ENCODE results near the gene TP53I3. TPM values are rescaled to one million over a fixed set of nuclear protein-coding genes. Genes with fewer than 3 reads are reported as not detected.

TP53I3 gene
- total RNA-seq, 4 donors from 2014 or later = 6.7 to 15.5 (median 12.3) TPM

GRCh38 chr2:24088821-24089359 lies 4.3 kb upstream of the TP53I3 start:
- TF ChIP-seq POLR2A (IDR thresholded peaks at IDR 0.05) (no peak), EP300 (IDR thresholded peaks at IDR 0.05) (no peak), POLR2AphosphoS5 (IDR thresholded peaks at IDR 0.05) (no peak), CTCF (IDR thresholded peaks at IDR 0.05) (no peak)
- Histone ChIP-seq H3K27me3 (no peaks in the 10 kb centered on the region), H3K36me3 (no peaks in the 10 kb centered on the region), H3K27ac (no peak overlapping the region), H3K4me1 (peaks cover 12% of the 10 kb centered on the region), H3K4me3 (no peak overlapping the region), H3K9me3 (no peaks in the 10 kb centered on the region)
- 63% methylated on average over 2 of the region's 2 CpGs for WGBS
- no peak for DNase-seq (ENCODE audit: low spot score in 2 of 2)

GRCh38 chr2:24087032-24087431 lies 2.4 kb upstream of the TP53I3 start:
- Histone ChIP-seq H3K4me1 (peaks cover 25% of the 10 kb centered on the region), H3K27ac (no peak overlapping the region), H3K36me3 (peaks cover 4% of the 10 kb centered on the region), H3K9me3 (no peaks in the 10 kb centered on the region), H3K4me3 (no peak overlapping the region), H3K27me3 (no peaks in the 10 kb centered on the region)
- TF ChIP-seq POLR2AphosphoS5 (IDR thresholded peaks at IDR 0.05) (no peak), POLR2A (IDR thresholded peaks at IDR 0.05) (no peak), EP300 (IDR thresholded peaks at IDR 0.05) (no peak), CTCF (IDR thresholded peaks at IDR 0.05) (no peak)
- DNase-seq (ENCODE audit: low spot score in 2 of 2) = no peak
- 78% methylated on average over 3 of the region's 3 CpGs for WGBS

- no peak for TF ChIP-seq POLR2AphosphoS5 (IDR thresholded peaks at IDR 0.05)
- no peak for TF ChIP-seq EP300 (IDR thresholded peaks at IDR 0.05)
- TF ChIP-seq CTCF (IDR thresholded peaks at IDR 0.05) = no peak
- no peak for TF ChIP-seq POLR2A (IDR thresholded peaks at IDR 0.05)
- WGBS = 76% methylated on average over 1 of the region's 1 CpG
- no peak for DNase-seq (ENCODE audit: low spot score in 2 of 2)
- Histone ChIP-seq H3K27ac (no peak overlapping the region), H3K36me3 (peaks cover 12% of the 10 kb centered on the region), H3K27me3 (no peaks in the 10 kb centered on the region), H3K4me1 (peaks cover 25% of the 10 kb centered on the region), H3K9me3 (no peaks in the 10 kb centered on the region), H3K4me3 (no peak overlapping the region)
Measured at GRCh38 chr2:24086241-24086640, 1.6 kb upstream of the TP53I3 start.

- 27% methylated on average over 11 of the region's 11 CpGs for WGBS
- DNase-seq (ENCODE audit: low spot score in 2 of 2) = no peak
- H3K27ac ChIP-seq = peak overlapping the region; percentile 87
Measured at GRCh38 chr2:24085200-24085489, 511 bp upstream of the TP53I3 start.

More at GRCh38 chr2:24085200-24085489, 511 bp upstream of the TP53I3 start:
- Histone ChIP-seq H3K4me3 (peak overlapping the region; percentile 61), H3K27me3 (no peaks in the 10 kb centered on the region), H3K36me3 (peaks cover 22% of the 10 kb centered on the region), H3K9me3 (no peaks in the 10 kb centered on the region), H3K4me1 (peaks cover 25% of the 10 kb centered on the region)
- no peak for TF ChIP-seq POLR2A (IDR thresholded peaks at IDR 0.05)
- TF ChIP-seq CTCF (IDR thresholded peaks at IDR 0.05) = no peak
- TF ChIP-seq EP300 (IDR thresholded peaks at IDR 0.05) = no peak
- no peak for TF ChIP-seq POLR2AphosphoS5 (IDR thresholded peaks at IDR 0.05)
